WI38 (cell line): Measurements from ENCODE around the gene FGF14.

ENCODE experiments used
- H3K4me3 ChIP-seq: 2 replicates; pipeline ENCODE4 v1.5.1; 2011; ENCODE audit warnings: low read depth, mild to moderate bottlenecking, control low read depth, low read length
- CTCF ChIP-seq: IDR thresholded peaks from 2 replicates; pipeline ENCODE4 v1.5.1; 2012; ENCODE audit warnings: low read depth, mild to moderate bottlenecking, control low read depth, low read length

FGF14 gene

GRCh38 chr13:102392481-102393209 lies 9.2 kb downstream of the FGF14 start:
- H3K4me3 ChIP-seq, result no peak overlapping the region
- no peak for TF ChIP-seq CTCF

GRCh38 chr13:102386461-102386860 lies 15.4 kb downstream of the FGF14 start:
- no peak overlapping the region for H3K4me3 ChIP-seq
- no peak for TF ChIP-seq CTCF

- TF ChIP-seq CTCF, result no peak
- no peak overlapping the region for H3K4me3 ChIP-seq
Measured at GRCh38 chr13:102380012-102380411, 21.8 kb downstream of the FGF14 start.

GRCh38 chr13:102376318-102376717 lies 25.5 kb downstream of the FGF14 start:
- no peak for TF ChIP-seq CTCF
- no peak overlapping the region for H3K4me3 ChIP-seq

GRCh38 chr13:102374726-102375125 lies 27.1 kb downstream of the FGF14 start:
- TF ChIP-seq CTCF, result no peak

GRCh38 chr13:102374233-102374632 lies 27.6 kb downstream of the FGF14 start:
- TF ChIP-seq CTCF, result no peak
- no peak overlapping the region for H3K4me3 ChIP-seq

More at GRCh38 chr13:102374726-102375125, 27.1 kb downstream of the FGF14 start:
- H3K4me3 ChIP-seq, result no peak overlapping the region

- TF ChIP-seq CTCF, result no peak
- no peak overlapping the region for H3K4me3 ChIP-seq
Measured at GRCh38 chr13:102373221-102373620, 28.6 kb downstream of the FGF14 start.
